ENCODE results near the gene ASIC5. TPM values are rescaled to one million over a fixed set of nuclear protein-coding genes. Genes with fewer than 3 reads are reported as not detected.

ASIC5 gene
- total RNA-seq, 2 experiments from 2014 or later: not detected

DNA sequence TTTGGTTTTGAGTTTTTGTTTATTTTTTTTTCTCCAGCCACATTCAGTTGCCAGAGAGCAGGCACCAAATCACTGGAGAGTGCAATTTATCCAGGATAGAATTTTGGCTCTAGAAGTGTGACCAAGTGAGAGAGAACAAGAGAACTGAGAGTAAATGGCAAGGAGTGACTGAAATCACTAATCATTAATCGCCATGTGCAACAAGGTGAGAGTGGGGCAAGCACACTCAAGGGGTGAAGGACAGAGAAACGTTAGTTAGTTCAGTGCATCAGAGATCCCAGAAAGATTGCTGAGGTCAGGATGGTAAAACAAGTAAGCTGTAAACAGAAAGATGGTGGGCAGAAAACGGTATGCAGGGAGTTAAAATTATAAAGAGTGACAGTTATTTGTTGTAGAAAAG, 17.8 kb upstream of the ASIC5 start:
- TF ChIP-seq EZH2phosphoT487 (IDR thresholded peaks at IDR 0.05; ENCODE audit: borderline replicate concordance, low read depth, low read length): no peak
- TF ChIP-seq, protein P1, sequence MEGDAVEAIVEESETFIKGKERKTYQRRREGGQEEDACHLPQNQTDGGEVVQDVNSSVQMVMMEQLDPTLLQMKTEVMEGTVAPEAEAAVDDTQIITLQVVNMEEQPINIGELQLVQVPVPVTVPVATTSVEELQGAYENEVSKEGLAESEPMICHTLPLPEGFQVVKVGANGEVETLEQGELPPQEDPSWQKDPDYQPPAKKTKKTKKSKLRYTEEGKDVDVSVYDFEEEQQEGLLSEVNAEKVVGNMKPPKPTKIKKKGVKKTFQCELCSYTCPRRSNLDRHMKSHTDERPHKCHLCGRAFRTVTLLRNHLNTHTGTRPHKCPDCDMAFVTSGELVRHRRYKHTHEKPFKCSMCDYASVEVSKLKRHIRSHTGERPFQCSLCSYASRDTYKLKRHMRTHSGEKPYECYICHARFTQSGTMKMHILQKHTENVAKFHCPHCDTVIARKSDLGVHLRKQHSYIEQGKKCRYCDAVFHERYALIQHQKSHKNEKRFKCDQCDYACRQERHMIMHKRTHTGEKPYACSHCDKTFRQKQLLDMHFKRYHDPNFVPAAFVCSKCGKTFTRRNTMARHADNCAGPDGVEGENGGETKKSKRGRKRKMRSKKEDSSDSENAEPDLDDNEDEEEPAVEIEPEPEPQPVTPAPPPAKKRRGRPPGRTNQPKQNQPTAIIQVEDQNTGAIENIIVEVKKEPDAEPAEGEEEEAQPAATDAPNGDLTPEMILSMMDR (conservative IDR thresholded peaks at IDR 0.05; ENCODE audit: low read length): no peak
- DNase-seq (ENCODE audit: low spot score): no peak
- intact Hi-C loops (cut with micrococcal nuclease; ENCODE audit: unreplicated experiment): no loop called here
- no peaks in the 10 kb centered on the region for H3K4me1 ChIP-seq (ENCODE audit: insufficient read depth, low read length, poor library complexity, severe bottlenecking)
- POLR2A ChIA-PET: no interaction called here
- H3K36me3 ChIP-seq (ENCODE audit: insufficient read depth, low read length): no peaks in the 10 kb centered on the region
- no peaks in the 10 kb centered on the region for H3K9me2 ChIP-seq (ENCODE audit: insufficient read depth, low read length)
- H3K79me2 ChIP-seq (ENCODE audit: insufficient read depth, low read depth, low read length): no peaks in the 10 kb centered on the region
- no peak overlapping the region for H3K27ac ChIP-seq (ENCODE audit: low read depth, low read length, poor library complexity, severe bottlenecking)
- H4K20me1 ChIP-seq (ENCODE audit: insufficient read depth, low read length): no peaks in the 10 kb centered on the region
- no peak overlapping the region for H3K4me3 ChIP-seq (ENCODE audit: low read depth, low read length, poor library complexity, severe bottlenecking)
- no peak overlapping the region for H2AFZ ChIP-seq (ENCODE audit: low read length)
- BruUV-seq (replicated peaks): no TSS peak
- no peak overlapping the region for H3K4me2 ChIP-seq (ENCODE audit: low read length)
- CTCF ChIA-PET (ENCODE audit: unreplicated experiment): no interaction called here
- H3K9me3 ChIP-seq (ENCODE audit: low read length): no peaks in the 10 kb centered on the region

DNA sequence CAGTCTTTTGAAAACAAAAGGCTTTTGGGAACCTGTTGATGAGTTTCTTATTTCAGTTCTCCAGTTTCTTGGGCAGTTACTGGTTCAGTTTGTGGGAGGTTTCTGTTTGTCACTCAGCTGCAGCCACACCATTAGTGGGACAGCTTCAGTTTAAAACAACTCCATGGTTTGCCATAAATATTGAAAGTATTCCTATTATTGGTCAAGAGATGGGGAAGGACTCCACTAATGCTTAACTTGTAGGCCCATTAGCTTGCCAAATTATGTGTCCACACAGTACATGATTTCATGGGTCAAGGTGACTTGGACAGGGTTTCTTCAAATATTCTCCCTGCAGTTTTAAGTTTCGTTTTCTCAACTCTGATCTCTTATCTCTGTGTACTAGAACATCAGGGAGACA, 15.5 kb upstream of the ASIC5 start:
- POLR2A ChIA-PET: no interaction called here
- CTCF ChIA-PET (ENCODE audit: unreplicated experiment): no interaction called here
- H2AFZ ChIP-seq (ENCODE audit: low read length): no peak overlapping the region

DNA sequence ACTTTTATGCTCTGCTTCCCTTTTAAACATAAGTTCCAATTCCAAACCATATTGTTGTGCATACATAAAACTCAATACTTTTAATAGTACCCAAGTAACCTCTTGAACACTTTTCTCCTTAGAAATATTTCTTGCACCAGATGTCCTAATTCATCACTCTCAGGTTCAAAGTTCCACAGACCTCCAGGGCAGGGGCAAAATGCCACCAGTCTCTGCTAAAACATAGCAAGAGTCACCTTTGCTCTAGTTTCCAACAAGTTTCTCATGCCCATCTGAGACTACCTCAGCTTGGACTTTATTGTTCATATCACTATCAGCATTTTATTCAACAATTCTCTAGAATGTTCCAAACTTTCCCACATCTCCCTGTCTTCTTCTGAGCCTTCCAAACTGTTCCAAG, 13.7 kb upstream of the ASIC5 start:
- ChIA-PET POLR2A (interaction anchor here (1.0 kb wide), 1 partner anchor 10 kb away, joined by 3 read pairs; no protein-coding TSS in a partner anchor), CTCF (ENCODE audit: unreplicated experiment) (no interaction called here)
- no peaks in the 10 kb centered on the region for H3K36me3 ChIP-seq (ENCODE audit: insufficient read depth, low read length)
- no peaks in the 10 kb centered on the region for H4K20me1 ChIP-seq (ENCODE audit: insufficient read depth, low read length)
- H3K4me2 ChIP-seq (ENCODE audit: low read length): no peak overlapping the region
- no peak overlapping the region for H3K4me3 ChIP-seq (ENCODE audit: low read depth, low read length, poor library complexity, severe bottlenecking)
- TF ChIP-seq, protein P1 (conservative IDR thresholded peaks at IDR 0.05; ENCODE audit: low read length): no peak
- TF ChIP-seq EZH2phosphoT487 (IDR thresholded peaks at IDR 0.05; ENCODE audit: borderline replicate concordance, low read depth, low read length): no peak
- DNase-seq (ENCODE audit: low spot score): no peak
- H3K27ac ChIP-seq (ENCODE audit: low read depth, low read length, poor library complexity, severe bottlenecking): no peak overlapping the region
- intact Hi-C loops (cut with micrococcal nuclease; ENCODE audit: unreplicated experiment): no loop called here
- no peaks in the 10 kb centered on the region for H3K9me2 ChIP-seq (ENCODE audit: insufficient read depth, low read length)
- H3K9me3 ChIP-seq (ENCODE audit: low read length): no peaks in the 10 kb centered on the region
- no peaks in the 10 kb centered on the region for H3K79me2 ChIP-seq (ENCODE audit: insufficient read depth, low read depth, low read length)
- H3K4me1 ChIP-seq (ENCODE audit: insufficient read depth, low read length, poor library complexity, severe bottlenecking): no peaks in the 10 kb centered on the region
- BruUV-seq (replicated peaks): no TSS peak
- no peak overlapping the region for H2AFZ ChIP-seq (ENCODE audit: low read length)

More for the DNA sequence above, 15.5 kb upstream of the ASIC5 start:
- DNase-seq (ENCODE audit: low spot score): no peak
- TF ChIP-seq EZH2phosphoT487 (IDR thresholded peaks at IDR 0.05; ENCODE audit: borderline replicate concordance, low read depth, low read length): no peak
- TF ChIP-seq, protein P1 (conservative IDR thresholded peaks at IDR 0.05; ENCODE audit: low read length): no peak
- H3K4me2 ChIP-seq (ENCODE audit: low read length): no peak overlapping the region
- H3K9me3 ChIP-seq (ENCODE audit: low read length): no peaks in the 10 kb centered on the region
- H3K79me2 ChIP-seq (ENCODE audit: insufficient read depth, low read depth, low read length): no peaks in the 10 kb centered on the region
- intact Hi-C loops (cut with micrococcal nuclease; ENCODE audit: unreplicated experiment): no loop called here
- no peak overlapping the region for H3K27ac ChIP-seq (ENCODE audit: low read depth, low read length, poor library complexity, severe bottlenecking)
- no peak overlapping the region for H3K4me3 ChIP-seq (ENCODE audit: low read depth, low read length, poor library complexity, severe bottlenecking)
- H3K9me2 ChIP-seq (ENCODE audit: insufficient read depth, low read length): no peaks in the 10 kb centered on the region
- H3K4me1 ChIP-seq (ENCODE audit: insufficient read depth, low read length, poor library complexity, severe bottlenecking): no peaks in the 10 kb centered on the region
- no TSS peak for BruUV-seq (replicated peaks)
- no peaks in the 10 kb centered on the region for H4K20me1 ChIP-seq (ENCODE audit: insufficient read depth, low read length)
- H3K36me3 ChIP-seq (ENCODE audit: insufficient read depth, low read length): no peaks in the 10 kb centered on the region

Data from OCI-LY7 (cell line).